ENCODE results near the gene SKIC3.

SKIC3 gene

GRCh38 chr5:95554647-95555548 is at the start of gene SKIC3, which contains the start of gene ARSK:
SKIC3 (minus strand) TSS chr5:95554977; CDS start chr5:95547150, 7,827 bp downstream.
ARSK (plus strand) TSS chr5:95555101; CDS start chr5:95555279, 178 bp downstream.
- DNase-seq, result peak; percentile 93 to 95

DNA sequence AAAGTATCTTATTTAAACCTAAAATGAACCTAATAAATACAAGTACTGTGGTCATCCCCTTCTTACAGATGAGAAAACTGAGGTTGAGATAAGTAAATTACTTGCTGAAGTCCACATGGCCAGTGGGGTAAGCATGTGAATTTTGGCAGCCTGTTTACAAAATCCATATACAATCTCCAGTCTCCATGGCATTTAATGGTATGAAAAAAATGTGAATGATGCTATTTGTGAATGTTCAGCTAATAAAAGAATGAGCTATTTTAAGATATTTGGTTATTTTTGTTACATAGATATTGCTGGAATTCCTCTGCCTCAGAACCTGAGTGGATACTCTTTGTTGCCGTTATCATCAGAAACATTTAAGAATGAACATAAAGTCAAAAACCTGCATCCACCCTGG is 45.8 kb upstream of the SKIC3 start:
- no peak for DNase-seq

DNA sequence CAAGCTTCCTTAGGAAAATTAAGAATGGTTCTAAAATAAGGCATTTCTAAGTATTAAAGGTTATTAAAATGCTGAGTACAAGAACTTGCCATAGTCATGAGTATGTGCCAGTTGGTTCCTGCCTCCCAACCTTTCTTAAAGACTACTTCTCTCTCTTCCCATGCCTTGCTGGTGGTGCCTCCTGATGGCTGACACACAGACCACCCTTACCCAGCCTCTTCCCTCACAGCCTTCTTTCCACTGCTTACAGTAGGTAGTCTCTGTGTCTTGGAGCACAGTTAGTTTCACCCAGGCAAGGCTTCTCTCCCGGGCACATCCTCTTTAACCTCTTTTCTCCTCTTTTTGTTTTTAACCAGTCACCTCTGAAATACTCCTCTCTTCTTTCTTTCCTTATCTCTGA is 44.5 kb upstream of the SKIC3 start:
- no peak for DNase-seq

- DNase-seq, result no peak
These were observed 40.6 kb upstream of the SKIC3 start for GRCh38 chr5:95595289-95595931.

DNA sequence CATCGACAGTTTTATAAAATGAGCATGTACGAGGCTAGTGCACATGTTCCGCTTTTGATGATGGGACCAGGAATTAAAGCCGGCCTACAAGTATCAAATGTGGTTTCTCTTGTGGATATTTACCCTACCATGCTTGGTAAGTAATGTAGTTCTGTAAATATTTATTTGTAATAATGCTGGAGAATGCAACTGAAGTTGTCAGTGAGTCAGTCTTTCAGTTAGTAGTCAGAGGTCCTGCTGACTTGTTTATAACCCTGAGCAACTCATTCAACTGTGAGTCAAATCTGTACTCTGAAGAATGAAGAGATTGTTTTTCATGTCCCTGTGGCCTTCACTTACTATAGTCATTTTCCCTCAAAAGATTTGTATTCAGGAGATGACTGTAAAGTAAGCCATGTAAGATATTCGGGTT is 36.7 kb upstream of the SKIC3 start:
- DNase-seq, result no peak

- no peak for DNase-seq
These were observed 36.1 kb upstream of the SKIC3 start for GRCh38 chr5:95590880-95591279.

GRCh38 chr5:95583992-95584391 is 29.2 kb upstream of the SKIC3 start:
- no peak for DNase-seq

DNA sequence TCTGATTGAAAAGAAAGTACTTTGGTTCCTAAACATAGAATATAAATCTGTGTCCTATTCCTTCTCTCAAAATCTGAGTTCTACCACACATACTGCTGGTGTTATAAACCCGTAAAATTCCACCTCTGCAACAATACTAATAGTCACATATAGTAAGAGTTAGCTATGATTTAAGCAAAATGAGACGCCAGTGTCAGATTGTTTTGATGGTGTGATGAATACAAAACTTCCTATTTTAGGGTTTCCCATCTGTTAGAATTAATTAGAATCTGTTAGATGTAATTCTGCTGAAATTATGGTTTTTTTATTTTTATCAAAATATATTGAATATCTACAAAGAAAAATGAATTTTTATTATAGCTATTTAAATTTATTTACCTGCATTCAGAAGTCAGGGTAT is 26.8 kb upstream of the SKIC3 start:
- DNase-seq, result no peak

- no peak for DNase-seq
These were observed 17.2 kb upstream of the SKIC3 start for GRCh38 chr5:95572016-95572415.

DNA sequence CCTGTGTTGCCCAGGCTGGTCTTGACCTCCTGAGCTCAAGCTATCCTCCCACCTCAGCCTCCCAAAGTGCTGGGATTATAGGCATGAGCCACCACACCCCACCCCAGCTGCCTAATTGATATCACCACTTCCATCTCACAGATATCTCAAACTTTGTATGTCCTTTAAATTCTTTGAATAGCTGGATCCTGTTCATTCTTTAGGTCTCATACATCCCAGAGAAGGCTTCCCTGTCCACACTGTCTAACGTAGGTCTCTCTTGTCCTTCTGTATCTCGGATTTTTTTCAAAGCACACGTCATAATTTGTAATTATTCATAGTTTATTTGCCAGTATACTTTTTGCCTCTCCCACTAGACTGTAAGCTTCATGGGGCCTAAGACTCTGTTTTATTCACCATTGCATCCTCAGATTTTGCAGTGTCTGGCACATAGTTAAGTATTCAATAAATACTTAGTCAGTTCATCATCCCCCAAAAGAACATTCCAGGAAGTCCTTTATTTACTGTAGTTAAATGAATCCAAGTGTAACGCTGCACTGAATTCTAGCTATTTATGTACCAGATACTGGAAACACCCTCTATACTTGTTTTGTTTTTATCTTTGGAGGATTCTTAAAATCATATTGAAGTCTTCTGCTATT is 10.6 kb upstream of the SKIC3 start:
- no peak for DNase-seq

GRCh38 chr5:95564450-95564849 is 9.7 kb upstream of the SKIC3 start:
- no peak for DNase-seq

DNA sequence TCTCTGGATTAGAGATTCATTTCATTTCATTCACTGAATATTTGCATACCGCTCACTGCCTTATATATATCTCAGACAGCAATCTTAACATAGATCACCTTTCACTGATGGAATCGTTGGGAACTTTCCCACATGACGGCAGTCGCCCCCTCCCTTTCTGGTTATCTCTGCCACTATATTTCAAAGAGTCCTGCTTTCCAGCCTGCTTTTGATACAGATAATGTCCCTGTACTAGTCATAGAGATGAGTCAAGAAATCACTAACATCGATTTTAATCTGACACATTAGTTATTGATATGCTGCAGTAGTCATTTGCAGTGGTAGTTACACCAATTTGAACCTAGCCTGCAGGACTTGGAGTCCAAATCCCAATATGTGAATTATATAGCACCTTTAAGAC is 8.6 kb upstream of the SKIC3 start:
- peak in 1 of 2 experiments; percentile 8 for DNase-seq

DNA sequence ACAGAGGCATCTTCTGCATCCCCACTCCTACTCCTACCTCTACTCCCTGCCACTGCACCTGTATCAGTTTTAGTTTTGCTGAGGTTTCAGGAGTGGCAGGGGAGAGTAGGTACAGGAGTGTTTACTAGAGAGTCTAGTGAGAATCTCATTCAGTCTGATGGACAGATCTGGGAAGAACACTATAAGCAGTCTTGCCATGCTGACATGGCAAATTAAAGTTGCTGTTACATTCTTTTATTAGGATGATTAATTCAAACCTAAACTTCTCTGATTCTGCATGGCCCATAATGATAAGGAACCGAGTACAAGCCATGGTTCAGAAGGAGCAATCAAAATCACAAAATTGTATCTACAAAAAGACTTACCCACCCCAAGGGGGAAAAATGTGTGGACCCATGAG is 7.5 kb upstream of the SKIC3 start:
- DNase-seq, result no peak

DNA sequence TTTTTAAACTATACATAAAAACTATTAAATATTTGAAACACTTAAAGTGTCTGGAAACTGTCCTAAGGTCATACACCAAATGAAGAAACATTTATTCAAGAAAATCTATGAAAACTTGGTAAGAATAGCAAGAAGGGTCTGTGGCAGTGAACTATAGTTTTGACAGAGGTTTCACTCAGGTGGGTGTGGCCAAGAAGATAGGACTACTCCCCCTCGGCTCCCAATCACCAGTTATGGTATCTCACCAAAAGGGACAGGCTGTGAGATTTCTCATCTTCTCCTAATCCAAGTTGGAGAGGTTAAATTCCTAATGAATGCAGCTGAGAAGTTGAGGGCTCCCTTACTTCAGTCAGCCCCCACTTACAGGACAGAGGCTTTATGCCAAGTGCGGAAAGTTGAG is 3.1 kb upstream of the SKIC3 start:
- DNase-seq, result no peak

- DNase-seq, result no peak
These were observed 776 bp upstream of the SKIC3 start for GRCh38 chr5:95555553-95555952.

GRCh38 chr5:95554331-95554646 is 488 bp downstream of the SKIC3 start:
- DNase-seq, result no peak

DNA sequence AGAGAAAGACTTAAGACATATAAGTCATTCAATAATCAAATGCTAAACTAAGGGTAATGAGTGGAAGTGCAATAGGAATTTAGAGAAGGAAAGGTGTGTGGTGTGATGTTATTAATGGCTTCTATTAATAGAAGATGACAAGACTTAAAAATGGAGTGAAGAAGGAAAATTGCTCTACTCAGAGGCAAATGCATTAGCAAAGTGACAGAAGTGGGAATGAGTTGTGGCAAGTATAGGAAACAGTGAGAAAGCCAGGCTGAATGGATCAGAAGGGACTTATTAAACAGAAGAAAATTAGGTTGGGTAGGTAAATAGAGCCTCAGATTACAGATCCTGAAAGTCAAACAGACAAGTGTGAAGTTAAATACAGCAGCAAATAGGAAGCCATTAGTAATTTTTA is 5.7 kb downstream of the SKIC3 start:
- DNase-seq, result no peak

- no peak for DNase-seq
These were observed 11.6 kb downstream of the SKIC3 start for GRCh38 chr5:95543017-95543705.

GRCh38 chr5:95537501-95537900 is 17.3 kb downstream of the SKIC3 start:
- DNase-seq, result no peak

GRCh38 chr5:95533761-95534160 is 21.0 kb downstream of the SKIC3 start:
- DNase-seq, result no peak

- DNase-seq, result no peak
These were observed 21.7 kb downstream of the SKIC3 start for GRCh38 chr5:95533106-95533505.

- DNase-seq, result no peak
These were observed 22.4 kb downstream of the SKIC3 start for GRCh38 chr5:95532415-95532814.

DNA sequence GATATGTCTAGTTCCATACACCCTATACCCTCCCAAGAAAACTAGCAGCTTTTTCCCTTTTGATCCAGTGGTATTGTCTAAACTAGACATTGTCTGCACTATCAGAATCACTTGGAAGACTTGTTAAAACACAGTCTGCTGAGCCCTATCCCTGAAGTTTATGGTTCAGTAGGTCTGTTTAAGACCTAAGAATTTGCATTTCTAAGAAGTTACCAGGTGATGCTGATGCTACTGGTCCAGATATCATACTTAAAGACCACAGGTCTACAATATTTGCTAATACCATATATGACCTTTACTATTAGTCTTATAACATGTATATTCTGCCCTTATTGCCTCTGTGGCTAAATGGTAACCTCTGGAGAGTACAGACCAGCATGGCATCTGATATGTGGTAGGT is 23.3 kb downstream of the SKIC3 start:
- DNase-seq, result no peak

Data from NCI-H526 (cell line).